HG02852 (cell line): ENCODE data around the gene ZSCAN5A.
A peak's percentile ranks its signal among the peaks of the same experiment; 100 is the strongest.
"Not testable (repeated sequence)": the region's sequence is repeated elsewhere in the genome, so short reads cannot be mapped to it uniquely, and the experiment has no call there.

Experiments
- ATAC-seq: cut with Tn5 transposase; IDR thresholded peaks from one replicate; pipeline ENCODE4 v1.9.1; 2021; ENCODE audit warnings: mild to moderate bottlenecking, moderate library complexity; ENCODE audit not compliant: unreplicated experiment

The ZSCAN5A gene, protein sequence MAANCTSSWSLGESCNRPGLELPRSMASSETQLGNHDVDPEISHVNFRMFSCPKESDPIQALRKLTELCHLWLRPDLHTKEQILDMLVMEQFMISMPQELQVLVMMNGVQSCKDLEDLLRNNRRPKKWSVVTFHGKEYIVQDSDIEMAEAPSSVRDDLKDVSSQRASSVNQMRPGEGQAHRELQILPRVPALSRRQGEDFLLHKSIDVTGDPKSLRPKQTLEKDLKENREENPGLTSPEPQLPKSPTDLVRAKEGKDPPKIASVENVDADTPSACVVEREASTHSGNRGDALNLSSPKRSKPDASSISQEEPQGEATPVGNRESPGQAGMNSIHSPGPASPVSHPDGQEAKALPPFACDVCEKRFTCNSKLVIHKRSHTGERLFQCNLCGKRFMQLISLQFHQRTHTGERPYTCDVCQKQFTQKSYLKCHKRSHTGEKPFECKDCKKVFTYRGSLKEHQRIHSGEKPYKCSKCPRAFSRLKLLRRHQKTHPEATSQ

DNA sequence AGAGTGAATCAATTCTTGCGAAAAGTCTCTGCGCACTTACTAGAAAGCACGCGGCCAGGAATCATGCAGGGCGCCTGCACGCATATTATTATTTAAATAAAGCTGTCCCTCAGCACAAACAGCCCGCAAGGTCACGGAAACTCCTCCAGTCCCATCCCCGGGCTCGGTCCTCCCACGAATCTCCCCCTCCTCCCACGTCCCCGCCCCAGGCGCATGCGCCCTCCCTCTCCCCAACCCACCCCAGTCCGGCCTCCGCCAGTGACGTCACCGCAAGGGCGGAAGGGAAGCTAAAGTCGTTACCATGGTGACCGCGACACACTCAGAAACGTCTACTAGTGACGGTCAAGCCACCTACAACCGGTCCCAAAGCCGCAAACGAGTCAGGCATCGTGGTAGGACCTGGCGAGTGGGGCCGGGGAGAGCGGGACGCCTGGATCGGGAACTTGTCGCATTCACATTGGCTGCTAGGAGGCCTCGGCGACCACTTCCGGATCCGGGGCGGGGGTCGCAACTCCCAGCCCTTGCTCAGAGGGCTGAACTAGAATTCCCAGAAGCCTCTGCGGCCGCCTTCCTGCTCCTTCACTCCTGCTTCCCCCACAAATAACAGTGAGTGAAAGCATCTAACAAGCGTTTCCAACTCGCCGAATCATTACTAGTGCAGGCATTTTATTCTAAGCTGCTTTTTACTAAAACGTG lies at the start of gene ZSCAN5A:
Gene ZSCAN5A (minus strand): TSS at position 459 of the 696 bp plus-strand sequence. CDS start 89,793 bp downstream, outside the sequence.
- ATAC-seq, result peak; percentile 75

DNA sequence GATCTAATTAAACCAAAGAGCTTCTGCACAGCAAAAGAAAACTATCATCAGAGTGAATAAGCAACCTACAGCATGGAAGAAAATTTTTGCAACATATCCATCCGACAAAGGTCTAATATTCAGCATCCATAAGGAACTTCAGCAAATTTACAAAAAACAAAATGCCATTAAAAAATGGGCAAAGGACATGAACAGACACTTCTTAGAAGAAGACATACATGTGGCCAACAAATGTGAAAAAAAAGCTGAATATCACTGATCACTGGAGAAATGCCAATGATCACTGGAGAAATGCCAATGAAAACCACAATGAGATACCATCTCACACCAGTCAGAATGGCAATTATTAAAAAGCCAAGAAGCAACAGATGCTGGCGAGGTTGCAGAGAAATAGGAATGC lies 46.2 kb upstream of the ZSCAN5A start:
- ATAC-seq, result no peak

DNA sequence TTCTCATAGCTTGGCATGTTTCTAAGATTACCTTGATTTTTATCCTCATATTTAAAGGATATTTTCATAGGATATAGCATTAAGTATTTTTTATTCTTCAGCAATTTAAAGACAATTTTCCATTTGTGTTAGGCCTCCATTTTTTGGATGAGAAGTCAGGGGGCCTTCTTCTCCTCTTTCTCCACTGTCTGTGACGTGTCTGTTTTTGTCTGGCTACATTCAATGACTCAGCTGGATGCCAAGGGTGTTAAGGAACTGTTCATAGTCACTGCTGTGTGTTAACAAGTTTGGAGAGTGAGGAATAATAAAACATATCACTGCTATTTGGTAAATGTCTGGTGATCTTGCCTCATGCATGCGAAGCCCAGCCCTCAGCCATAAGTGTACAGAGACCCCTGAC lies 42.3 kb upstream of the ZSCAN5A start:
- ATAC-seq, result no peak

DNA sequence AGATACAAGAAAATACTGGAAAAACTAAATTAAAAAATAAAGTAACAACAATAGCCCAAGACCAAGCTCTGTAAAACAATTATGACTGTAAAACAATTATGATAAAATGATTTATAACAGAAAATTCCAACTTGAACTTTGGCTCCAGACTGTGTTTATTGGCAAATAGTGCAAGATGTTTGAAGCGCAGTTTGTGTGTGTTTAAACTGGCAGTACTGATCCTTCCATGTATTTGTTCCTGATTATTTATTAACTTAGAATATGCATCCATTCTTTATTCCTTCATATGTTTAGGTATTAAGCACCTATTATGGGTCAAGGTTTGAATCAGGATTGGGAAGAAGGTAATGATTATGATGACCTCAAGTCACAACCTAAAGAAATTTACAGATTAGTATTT lies 40.9 kb upstream of the ZSCAN5A start:
- ATAC-seq, result no peak

DNA sequence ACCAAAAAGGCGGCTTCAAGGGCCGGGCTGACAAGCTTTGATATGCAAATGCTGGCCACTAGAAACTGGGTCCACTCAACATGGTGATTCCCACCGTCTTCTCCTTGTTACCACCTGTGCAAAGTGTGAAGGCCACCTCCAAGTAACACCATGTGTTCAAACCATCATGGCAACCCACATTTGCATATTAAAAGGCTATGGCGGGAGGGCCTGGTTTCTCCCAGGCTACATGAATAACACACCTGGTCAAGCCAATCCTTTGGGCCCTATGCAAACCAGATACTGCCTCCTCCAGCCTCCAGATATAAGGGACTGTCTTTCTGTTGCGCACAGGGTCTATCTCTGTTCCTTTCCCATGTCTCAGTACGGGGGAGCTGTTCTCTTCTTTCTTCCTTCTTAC lies 36.6 kb upstream of the ZSCAN5A start:
- no peak for ATAC-seq

DNA sequence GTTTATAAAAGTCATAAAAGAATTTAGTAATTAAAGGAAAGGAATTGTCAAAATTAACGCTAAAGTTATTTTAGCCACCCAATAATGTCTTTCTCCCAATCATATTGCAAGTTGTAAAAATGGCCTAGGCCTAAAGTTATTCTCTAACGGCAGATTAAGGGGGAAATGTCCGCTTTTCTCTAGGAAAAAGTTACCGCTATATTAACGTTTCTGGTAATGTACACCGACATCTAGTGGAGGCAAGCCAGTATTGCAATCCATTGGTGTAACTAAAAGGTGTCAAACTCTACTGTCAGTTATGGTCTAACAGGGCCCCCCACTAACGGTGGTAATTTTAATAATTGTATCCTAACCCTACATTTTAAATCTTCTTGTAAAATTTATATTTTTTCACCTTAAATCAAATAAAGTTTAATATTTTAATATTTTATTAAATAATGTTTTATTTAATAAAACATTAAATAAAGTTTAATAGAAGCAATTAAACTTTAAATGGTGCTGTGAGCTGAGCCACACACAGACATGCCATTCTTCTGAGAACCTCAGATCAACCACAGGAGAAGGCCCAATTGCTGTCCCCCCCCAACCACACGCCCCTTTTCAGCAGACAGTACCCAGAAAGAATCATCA lies 35.9 kb upstream of the ZSCAN5A start:
- no peak for ATAC-seq

DNA sequence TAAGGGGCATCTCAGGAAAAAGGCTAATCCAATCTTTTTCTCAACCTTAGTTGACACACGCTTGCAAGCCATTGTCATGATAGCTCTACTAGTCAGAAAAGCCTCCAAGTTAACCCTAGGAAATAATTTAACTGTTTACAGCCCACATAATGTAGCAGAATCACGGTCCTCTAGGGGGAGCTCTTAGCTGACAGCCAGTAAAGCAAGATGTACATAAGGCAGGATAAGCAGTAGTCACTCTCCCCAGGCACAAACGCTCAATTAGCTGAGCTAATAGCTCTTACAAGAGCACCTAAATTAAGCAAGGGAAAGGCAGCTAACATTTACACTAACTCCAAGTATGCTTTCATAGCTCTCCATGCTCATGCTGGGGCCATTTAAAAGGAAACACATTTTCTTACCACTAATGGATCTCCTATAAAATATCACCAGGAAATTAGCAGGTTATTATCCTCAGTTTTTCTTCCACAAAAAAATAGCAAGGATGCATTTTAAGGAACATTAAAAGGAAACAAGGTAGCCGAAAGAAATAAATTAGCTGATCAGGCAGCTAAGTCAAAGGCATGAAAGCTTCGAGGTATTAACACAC lies 33.7 kb upstream of the ZSCAN5A start:
- no peak for ATAC-seq

DNA sequence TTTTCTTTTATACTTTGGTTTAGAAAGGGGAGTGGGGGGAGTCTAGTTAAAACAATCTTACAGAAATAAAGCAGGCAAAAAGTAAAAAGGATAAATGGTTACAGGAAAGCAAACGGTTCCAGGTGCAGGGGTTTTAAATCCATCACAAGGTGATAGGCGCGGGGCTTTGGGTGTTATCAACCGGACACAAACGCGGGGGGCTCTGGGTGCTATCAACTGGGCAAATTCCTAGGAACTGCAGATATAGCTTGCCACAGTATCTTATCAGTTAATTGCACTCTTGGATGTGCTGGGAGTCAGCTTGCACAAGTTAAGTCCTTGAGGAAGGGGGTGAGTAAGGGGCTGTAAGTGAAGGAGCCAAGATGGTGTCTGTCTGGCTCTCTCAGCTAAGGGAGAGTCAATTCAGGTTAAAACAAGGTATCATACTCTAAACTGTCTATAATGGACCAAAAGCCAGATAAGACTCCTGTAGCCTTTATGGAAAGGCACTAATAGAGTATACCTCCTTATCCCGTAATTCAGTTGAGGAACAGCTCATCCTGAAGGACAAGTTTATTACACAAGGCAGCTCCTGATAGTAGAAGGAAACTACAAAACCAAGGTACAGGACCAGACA lies 32.6 kb upstream of the ZSCAN5A start:
- no peak for ATAC-seq

DNA sequence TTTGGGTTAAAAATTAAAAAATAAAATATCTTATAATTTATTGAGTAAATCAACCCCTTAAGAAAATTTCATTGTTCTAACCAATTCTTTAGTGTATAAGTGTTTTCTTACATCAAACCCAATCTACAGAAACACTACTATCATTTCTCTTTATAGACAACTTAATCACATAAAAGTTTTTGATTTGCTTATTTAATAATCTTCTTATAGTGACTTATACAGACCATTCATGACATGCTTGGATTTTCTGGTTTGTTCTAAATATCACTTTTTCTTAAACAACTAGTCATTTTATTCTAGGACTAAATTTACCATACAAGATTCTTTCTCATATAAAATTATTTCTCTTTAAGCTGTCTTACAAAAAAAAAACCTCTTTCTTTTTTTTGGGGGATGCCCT lies 27.3 kb upstream of the ZSCAN5A start:
- ATAC-seq, result no peak

DNA sequence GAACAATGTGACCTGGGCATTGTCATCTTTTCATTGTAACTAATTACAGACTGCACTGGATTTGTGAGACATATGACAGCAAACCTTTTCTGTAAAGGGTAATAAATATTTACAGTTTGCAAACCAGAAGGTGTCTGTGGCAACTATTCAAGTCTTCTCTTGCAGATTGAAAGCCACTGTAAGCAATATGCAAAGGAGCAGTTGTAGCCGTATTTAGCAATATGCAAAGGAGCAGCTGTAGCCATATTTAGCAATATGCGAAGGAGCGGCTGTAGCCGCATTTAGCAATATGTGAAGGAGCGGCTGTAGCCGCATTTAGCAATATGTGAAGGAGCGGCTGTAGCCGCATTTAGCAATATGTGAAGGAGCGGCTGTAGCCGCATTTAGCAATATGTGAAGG lies 24.4 kb upstream of the ZSCAN5A start:
- not testable (repeated sequence) for ATAC-seq

DNA sequence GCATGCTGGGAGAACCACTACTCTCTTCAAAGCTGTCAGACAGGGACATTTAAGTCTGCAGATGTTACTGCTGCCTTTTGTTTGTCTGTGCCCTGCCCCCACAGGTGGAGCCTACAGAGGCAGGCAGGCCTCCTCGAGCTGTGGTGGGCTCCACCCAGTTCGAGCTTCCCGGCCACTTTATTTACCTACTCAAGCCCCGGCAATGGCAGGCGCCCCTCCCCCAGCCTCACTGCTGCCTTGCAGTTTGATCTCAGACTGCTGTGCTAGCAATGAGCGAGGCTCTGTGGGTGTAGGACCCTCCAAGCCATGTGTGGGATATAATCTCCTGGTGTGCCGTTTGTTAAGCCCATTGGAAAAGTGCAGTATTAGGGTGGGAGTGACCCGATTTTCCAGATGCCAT lies 22.4 kb upstream of the ZSCAN5A start:
- not testable (repeated sequence) for ATAC-seq

DNA sequence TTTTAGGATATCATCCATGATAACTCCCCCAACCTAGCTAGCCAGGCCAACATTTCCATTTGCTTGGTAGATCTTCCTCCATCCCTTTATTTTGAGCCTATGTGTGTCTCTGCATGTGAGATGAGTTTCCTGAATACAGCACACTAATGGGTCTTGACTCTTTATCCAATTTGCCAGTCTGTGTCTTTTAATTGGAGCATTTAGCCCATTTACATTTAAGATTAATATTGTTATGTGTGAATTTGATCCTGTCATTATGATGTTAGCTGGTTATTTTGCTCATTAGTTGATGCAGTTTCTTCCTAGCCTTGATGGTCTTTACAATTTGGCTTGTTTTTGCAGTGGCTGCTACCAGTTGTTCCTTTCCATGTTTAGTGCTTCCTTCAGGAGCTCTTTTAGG lies 20.7 kb upstream of the ZSCAN5A start:
- not testable (repeated sequence) for ATAC-seq

DNA sequence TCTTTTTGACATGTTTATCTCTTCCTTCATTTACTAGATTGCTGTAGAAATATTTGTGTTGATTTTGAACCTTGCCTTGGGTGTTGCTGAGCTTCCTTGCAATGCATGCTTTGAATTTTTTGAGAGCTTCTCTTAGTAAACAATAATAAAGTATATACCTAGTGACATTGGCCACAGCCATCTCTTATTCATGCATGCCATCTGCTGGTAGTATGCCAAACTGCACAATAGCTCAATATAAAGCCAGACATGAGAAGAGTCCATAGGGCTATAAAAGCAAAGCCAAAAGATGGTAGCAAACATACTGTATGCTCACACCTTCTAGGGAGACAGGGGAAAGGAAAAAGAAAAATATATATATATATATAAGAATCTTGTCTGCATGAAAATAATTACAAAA lies 18.9 kb upstream of the ZSCAN5A start:
- ATAC-seq, result no peak

DNA sequence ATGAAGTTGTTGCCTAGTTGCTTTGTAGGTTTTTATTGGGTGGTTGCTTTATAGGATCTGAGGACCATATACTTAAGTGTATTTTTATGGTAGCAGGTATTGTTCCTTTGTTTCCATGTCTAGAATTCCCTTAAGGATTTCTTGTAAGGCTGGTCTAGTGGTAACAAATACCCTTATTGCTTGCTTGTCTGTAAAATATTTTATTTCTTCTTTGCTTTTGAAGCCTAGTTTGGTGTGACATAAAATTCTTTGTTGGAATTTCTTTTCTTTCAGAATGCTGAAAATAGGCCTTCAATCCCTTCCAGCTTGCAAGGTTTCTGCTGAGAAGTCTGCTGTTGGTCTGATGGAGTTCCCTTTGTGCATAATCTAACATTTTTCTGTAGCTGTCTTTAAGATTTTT lies 18.1 kb upstream of the ZSCAN5A start:
- no peak for ATAC-seq

DNA sequence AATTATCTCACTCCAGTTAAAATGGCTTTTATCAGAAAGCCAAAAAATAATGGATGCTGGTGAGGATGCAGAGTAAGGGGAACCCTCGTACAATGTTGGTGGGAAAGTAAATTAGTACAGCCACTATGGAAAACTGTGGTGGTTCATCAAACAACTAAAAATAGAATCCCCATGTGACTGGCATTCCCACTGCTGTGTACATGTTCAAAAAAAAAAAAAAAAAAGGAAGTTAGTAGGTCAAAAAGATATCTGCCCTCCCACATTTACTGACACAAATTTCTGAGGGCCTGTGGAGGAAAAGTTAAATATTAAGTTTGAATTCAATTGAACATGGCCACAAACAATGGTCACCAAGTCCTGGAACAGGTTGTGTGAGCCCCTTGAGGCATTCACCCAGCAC lies 9.8 kb upstream of the ZSCAN5A start:
- no peak for ATAC-seq

DNA sequence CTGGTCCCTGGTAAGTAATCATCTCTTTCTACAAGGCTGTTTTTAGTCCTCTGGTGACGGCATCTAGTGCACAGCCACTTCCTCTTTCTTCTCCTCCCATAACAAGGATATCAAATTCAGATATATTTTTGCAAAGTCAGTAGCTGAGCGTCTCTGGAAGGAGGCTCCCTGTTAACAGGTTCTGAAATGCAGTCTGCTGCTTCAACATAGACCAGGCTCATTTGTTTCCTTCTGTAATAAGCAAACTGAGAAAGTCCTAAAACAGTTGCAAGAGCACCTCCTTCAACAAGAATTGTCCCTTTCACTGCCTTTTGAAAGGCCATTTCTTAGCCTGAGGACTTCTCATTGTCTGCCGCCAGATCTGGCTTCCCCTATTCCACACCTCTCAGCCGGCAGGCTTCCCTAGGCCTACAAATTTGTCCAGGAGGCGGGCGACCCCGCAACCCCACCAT lies 7.4 kb upstream of the ZSCAN5A start:
- ATAC-seq, result no peak

DNA sequence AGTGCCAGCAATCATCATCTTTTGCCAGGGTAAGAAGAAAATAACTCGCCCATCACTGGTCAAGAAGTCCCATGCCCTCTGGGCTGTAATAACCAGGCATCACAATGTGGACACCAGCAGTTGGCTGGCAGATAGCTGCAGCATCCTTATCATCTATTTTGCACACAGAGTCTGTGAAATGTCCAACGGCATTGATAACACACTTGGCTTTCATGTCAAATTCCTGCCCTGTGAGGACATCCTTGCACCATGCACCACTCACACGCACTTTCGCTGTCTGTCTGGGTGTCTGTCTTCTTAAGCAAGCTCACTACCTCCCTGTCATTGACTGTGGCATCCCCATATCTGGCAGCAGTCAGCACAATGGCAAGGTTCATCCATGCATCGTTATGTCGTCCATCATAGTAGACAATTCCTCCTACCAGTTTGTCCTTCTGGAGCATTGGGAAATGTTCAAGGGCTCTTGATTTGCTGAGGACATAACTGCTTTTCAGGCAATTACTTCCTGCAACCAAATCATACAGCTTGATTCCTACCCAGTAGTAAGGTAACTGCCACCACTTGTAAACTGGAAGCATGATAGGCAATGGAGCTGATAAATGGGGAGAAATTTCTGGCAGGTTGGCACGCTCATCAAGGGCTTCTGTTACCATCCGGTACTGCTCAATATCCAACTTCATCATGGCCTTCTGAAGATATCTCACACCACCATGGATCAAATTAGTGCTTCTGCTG lies 6.8 kb upstream of the ZSCAN5A start:
- no peak for ATAC-seq

DNA sequence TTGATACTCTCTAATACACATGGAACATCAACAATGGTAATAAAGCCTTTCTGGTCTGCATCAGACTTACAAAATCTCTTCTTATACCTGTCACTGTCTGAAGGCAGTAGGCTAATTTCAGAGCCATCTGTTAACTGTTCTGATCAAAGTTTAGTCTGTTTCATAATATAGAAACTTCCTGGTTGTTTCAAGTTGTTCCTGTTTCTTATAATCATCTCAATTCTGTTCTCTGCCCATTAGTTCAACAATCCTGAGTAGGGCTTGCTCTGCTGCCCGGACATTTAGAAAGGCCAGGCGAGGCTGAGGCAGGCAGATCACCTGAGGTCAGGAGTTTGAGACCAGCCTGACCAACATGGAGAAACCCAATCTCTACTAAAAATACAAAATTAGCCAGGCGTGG lies 5.4 kb upstream of the ZSCAN5A start:
- ATAC-seq, result no peak

DNA sequence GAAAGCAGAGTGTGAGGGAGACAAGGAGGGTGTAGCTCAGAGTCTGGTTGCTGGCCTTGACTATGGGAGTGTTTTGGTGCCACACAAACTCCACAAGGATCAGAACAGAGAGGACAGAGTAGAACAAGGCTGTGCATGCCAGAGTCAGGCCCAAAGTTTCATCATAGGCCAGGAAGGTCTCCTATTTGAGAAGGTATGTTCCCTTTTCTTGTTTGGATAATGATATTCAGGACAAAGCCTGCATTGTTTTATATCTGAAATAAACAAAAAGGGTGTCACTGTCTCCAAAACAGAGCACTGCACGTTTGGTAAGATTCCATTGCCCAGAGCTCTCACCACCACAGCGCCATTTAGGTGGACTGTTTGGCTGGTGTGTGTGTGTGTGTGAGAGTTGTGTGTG lies 3.1 kb upstream of the ZSCAN5A start:
- ATAC-seq, result no peak

DNA sequence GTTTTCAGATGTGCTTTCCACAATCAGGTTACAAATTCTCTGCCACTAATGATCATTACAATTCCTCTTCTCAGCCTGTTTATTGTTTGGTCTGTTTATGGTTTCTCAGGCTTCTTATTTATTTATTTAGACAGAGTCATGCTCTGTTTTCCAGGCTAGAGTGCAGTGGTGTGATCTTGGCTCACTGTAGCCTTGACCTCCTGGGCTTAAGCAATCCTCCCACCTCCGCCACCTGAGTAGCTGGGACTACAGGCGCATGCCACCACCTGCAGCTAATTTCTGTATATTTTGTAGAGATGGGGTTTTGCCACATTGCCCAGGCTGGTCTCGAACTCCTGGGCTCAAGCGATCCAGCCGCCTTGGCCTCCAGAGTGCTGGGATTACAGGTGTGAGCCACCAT lies 2.1 kb upstream of the ZSCAN5A start:
- ATAC-seq, result no peak
